ENCODE results near the gene MAGI2.

- no peak for TF ChIP-seq SP1 (IDR thresholded peaks at IDR 0.05)
- TF ChIP-seq, protein P1, sequence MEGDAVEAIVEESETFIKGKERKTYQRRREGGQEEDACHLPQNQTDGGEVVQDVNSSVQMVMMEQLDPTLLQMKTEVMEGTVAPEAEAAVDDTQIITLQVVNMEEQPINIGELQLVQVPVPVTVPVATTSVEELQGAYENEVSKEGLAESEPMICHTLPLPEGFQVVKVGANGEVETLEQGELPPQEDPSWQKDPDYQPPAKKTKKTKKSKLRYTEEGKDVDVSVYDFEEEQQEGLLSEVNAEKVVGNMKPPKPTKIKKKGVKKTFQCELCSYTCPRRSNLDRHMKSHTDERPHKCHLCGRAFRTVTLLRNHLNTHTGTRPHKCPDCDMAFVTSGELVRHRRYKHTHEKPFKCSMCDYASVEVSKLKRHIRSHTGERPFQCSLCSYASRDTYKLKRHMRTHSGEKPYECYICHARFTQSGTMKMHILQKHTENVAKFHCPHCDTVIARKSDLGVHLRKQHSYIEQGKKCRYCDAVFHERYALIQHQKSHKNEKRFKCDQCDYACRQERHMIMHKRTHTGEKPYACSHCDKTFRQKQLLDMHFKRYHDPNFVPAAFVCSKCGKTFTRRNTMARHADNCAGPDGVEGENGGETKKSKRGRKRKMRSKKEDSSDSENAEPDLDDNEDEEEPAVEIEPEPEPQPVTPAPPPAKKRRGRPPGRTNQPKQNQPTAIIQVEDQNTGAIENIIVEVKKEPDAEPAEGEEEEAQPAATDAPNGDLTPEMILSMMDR (IDR thresholded peaks at IDR 0.05; ENCODE audit: low read depth, low read length, missing input control), result no peak
- no peak for TF ChIP-seq HNF4A (conservative IDR thresholded peaks at IDR 0.05)
- no peak for TF ChIP-seq GABPA (IDR thresholded peaks at IDR 0.05 in 1 of 2, conservative IDR thresholded peaks at IDR 0.05 in 1 of 2)
- TF ChIP-seq, protein P2, sequence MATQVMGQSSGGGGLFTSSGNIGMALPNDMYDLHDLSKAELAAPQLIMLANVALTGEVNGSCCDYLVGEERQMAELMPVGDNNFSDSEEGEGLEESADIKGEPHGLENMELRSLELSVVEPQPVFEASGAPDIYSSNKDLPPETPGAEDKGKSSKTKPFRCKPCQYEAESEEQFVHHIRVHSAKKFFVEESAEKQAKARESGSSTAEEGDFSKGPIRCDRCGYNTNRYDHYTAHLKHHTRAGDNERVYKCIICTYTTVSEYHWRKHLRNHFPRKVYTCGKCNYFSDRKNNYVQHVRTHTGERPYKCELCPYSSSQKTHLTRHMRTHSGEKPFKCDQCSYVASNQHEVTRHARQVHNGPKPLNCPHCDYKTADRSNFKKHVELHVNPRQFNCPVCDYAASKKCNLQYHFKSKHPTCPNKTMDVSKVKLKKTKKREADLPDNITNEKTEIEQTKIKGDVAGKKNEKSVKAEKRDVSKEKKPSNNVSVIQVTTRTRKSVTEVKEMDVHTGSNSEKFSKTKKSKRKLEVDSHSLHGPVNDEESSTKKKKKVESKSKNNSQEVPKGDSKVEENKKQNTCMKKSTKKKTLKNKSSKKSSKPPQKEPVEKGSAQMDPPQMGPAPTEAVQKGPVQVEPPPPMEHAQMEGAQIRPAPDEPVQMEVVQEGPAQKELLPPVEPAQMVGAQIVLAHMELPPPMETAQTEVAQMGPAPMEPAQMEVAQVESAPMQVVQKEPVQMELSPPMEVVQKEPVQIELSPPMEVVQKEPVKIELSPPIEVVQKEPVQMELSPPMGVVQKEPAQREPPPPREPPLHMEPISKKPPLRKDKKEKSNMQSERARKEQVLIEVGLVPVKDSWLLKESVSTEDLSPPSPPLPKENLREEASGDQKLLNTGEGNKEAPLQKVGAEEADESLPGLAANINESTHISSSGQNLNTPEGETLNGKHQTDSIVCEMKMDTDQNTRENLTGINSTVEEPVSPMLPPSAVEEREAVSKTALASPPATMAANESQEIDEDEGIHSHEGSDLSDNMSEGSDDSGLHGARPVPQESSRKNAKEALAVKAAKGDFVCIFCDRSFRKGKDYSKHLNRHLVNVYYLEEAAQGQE (IDR thresholded peaks at IDR 0.05), result no peak
- no peak for TF ChIP-seq JUND (IDR thresholded peaks at IDR 0.05)
- TF ChIP-seq RAD21 (IDR thresholded peaks at IDR 0.05), result no peak
- TF ChIP-seq TAF1 (conservative IDR thresholded peaks at IDR 0.05), result no peak
- TF ChIP-seq ZBTB33 (IDR thresholded peaks at IDR 0.05), result no peak
Observed at GRCh38 chr7:79091011-79091410, 362.5 kb downstream of the MAGI2 start.

Measured in liver (tissue), 3 donors.